ENCODE data around the gene PARG.
"Not testable (repeated sequence)": the region's sequence is repeated elsewhere in the genome, so short reads cannot be mapped to it uniquely, and the experiment has no call there.

The PARG gene

GRCh38 chr10:49900406-49900805 lies 41.4 kb downstream of the PARG start:
- not testable (repeated sequence) for DNase-seq

GRCh38 chr10:49899999-49900398 lies 41.8 kb downstream of the PARG start:
- not testable (repeated sequence) for DNase-seq

- not testable (repeated sequence) for DNase-seq
Observed at GRCh38 chr10:49890025-49890424, 51.8 kb downstream of the PARG start.

GRCh38 chr10:49884739-49885331 lies 57.0 kb downstream of the PARG start:
- DNase-seq, result not testable (repeated sequence)

GRCh38 chr10:49883852-49884251 lies 58.0 kb downstream of the PARG start:
- not testable (repeated sequence) for DNase-seq

GRCh38 chr10:49882327-49882726 lies 59.5 kb downstream of the PARG start:
- not testable (repeated sequence) for DNase-seq

GRCh38 chr10:49872740-49873139 lies 69.1 kb downstream of the PARG start:
- not testable (repeated sequence) for DNase-seq

GRCh38 chr10:49871462-49871861 lies 70.4 kb downstream of the PARG start:
- DNase-seq, result not testable (repeated sequence)

GRCh38 chr10:49859933-49860332 lies 81.9 kb downstream of the PARG start:
- not testable (repeated sequence) for DNase-seq

GRCh38 chr10:49858697-49859382 lies 83.0 kb downstream of the PARG start:
- not testable (repeated sequence) for DNase-seq

GRCh38 chr10:49849520-49849919 lies 92.3 kb downstream of the PARG start:
- not testable (repeated sequence) for DNase-seq

GRCh38 chr10:49844775-49845595 lies 96.8 kb downstream of the PARG start:
- DNase-seq, result no peak

GRCh38 chr10:49842333-49842628 lies 99.5 kb downstream of the PARG start:
- DNase-seq, result not testable (repeated sequence)

GRCh38 chr10:49841615-49842332 lies 100.1 kb downstream of the PARG start:
- no peak for DNase-seq

- DNase-seq, result no peak
Observed at GRCh38 chr10:49837685-49838084, 104.1 kb downstream of the PARG start.

GRCh38 chr10:49837051-49837478 lies 104.8 kb downstream of the PARG start:
- DNase-seq, result no peak

- DNase-seq, result no peak
Observed at GRCh38 chr10:49834976-49835375, 106.9 kb downstream of the PARG start.

- DNase-seq, result no peak
Observed at GRCh38 chr10:49834201-49834600, 107.6 kb downstream of the PARG start.

GRCh38 chr10:49833168-49833567 lies 108.7 kb downstream of the PARG start:
- no peak for DNase-seq

GRCh38 chr10:49831352-49832035 lies 110.3 kb downstream of the PARG start:
- no peak for DNase-seq

- no peak for DNase-seq
Observed at GRCh38 chr10:49830846-49831245, 111.0 kb downstream of the PARG start.

GRCh38 chr10:49830016-49830415 lies 111.8 kb downstream of the PARG start:
- DNase-seq, result no peak

- DNase-seq, result no peak
Observed at GRCh38 chr10:49827297-49827696, 114.5 kb downstream of the PARG start.

Measured in cerebellar nuclear complex (tissue), 1 donor.